Tibial artery (tissue), 4 donors: Measurements from ENCODE around the gene GPR35.

ENCODE experiments used
- DNase-seq, 2 donors: peaks; one replicate each; pipeline ENCODE4 v3.0.0-alpha.2; 2019
- H3K27ac ChIP-seq, 2 donors: fragments of 200-600 bp; sonication (generic) in 1 of 2; 1 replicate in 1 of 2; 2 replicates in 1 of 2; pipeline ENCODE4 v1.5.1; 2018 to 2019; ENCODE audit warnings: mild to moderate bottlenecking in 1 of 2
- H3K27me3 ChIP-seq, 2 donors: fragments of 200-600 bp; sonication (generic) in 1 of 2; one replicate each; pipeline versions ENCODE4 v1.5.1 to v1.6.0; 2016 to 2019
- H3K36me3 ChIP-seq, 3 donors: fragments of 200-600 bp; sonication (generic) in 2 of 3; one replicate each; pipeline ENCODE4 v1.5.1; 2016 to 2019; ENCODE audit warnings: mild to moderate bottlenecking in 2 of 3
- H3K4me1 ChIP-seq, 4 donors: fragments of 200-600 bp; sonication (generic) in 2 of 4; 1 replicate in 3 of 4; 2 replicates in 1 of 4; pipeline ENCODE4 v1.5.1; 2016 to 2019
- H3K4me3 ChIP-seq, 2 donors: fragments of 200-600 bp; sonication (generic) in 1 of 2; 1 replicate in 1 of 2; 2 replicates in 1 of 2; pipeline ENCODE4 v1.5.1; 2018 to 2019; ENCODE audit warnings: mild to moderate bottlenecking in 2 of 2
- H3K9me3 ChIP-seq, 3 donors: fragments of 200-600 bp; sonication (generic) in 1 of 3; one replicate each; pipeline ENCODE4 v1.5.1; 2016 to 2019
- intact Hi-C: fragments of 100-400 bp; cut with DNase I; formaldehyde crosslinking; loops from one replicate; pipeline ENCODE4 v1.15.0; 2023; ENCODE audit warnings: low total_unique reads
- TF ChIP-seq, protein P1 (sequence below), 2 experiments: fragments of 200-600 bp in 1 of 2; fragments of 450-650 bp in 1 of 2; IDR thresholded peaks; one replicate each; pipeline ENCODE4 v1.5.1; 2017 to 2019; ENCODE audit warnings: antibody characterized with exemption in 2 of 2, mild to moderate bottlenecking in 1 of 2, moderate library complexity in 1 of 2

The GPR35 gene

DNA sequence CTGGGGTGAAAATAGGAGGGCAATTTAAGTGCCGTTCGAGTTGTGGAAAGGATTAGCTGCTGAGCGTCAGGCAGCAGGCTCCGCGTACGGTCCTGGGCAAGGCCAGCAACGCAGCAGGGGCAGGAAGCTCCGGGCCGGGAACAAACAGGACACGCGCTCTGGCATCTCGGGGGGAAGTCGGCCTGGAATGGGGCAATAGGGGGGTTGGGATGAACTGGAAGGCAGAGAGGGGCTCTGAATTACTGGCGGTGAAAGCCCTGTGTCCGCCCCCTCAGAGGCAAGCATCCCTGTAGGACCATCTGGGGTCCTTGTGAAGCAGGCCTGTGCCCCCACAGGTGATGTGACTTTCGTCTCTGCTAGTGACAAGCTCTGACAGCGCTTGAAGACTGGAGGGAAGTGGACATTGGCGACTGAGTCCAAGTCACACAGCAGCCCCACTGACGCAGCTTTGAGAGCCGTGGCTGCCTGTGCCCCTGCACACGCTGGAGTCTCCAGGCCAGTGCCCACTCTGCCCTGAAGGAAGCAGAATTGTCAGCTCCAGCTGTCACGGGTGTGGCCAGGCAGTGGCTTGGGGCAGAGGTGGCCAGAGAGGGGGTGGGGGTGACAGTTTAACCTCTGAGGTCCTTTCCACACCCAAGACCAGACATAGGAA lies 22.3 kb downstream of the GPR35 start:
- Histone ChIP-seq H3K27me3 (peaks cover 0 to 85% of the 10 kb centered on the region in 2 donors), H3K4me3 (no peak overlapping the region), H3K4me1 (no peaks in the 10 kb centered on the region), H3K9me3 (no peaks in the 10 kb centered on the region), H3K27ac (no peak overlapping the region), H3K36me3 (no peaks in the 10 kb centered on the region)
- DNase-seq = no peak
- TF ChIP-seq, protein P1, sequence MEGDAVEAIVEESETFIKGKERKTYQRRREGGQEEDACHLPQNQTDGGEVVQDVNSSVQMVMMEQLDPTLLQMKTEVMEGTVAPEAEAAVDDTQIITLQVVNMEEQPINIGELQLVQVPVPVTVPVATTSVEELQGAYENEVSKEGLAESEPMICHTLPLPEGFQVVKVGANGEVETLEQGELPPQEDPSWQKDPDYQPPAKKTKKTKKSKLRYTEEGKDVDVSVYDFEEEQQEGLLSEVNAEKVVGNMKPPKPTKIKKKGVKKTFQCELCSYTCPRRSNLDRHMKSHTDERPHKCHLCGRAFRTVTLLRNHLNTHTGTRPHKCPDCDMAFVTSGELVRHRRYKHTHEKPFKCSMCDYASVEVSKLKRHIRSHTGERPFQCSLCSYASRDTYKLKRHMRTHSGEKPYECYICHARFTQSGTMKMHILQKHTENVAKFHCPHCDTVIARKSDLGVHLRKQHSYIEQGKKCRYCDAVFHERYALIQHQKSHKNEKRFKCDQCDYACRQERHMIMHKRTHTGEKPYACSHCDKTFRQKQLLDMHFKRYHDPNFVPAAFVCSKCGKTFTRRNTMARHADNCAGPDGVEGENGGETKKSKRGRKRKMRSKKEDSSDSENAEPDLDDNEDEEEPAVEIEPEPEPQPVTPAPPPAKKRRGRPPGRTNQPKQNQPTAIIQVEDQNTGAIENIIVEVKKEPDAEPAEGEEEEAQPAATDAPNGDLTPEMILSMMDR (IDR thresholded peaks at IDR 0.05) = no peak
- intact Hi-C loops = no loop called here

DNA sequence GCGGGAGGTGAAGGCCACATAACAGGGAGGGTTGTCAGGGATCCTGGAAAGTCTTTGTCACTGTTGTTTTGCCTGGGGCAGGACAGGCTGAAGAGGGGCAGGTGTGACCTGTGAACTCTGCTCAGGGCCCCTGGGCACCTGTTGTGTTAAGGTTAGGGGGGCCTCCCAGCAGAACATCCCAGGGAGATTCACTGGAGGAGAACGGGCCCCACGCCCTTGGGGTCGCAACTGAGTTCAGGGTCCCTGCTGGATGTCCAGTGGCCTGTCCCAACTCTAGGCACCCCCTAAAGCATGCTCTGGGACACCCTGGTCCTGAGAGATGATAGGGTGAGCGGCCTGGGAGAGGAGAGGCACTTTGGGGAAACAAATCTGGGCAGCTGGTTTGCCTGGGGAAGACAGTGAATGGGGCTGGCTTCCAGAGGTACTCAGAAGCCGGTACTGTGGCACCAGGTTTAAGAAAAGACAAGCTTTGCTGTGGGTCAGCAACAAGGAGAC lies 22.9 kb downstream of the GPR35 start:
- Histone ChIP-seq H3K4me3 (no peak overlapping the region), H3K27ac (no peak overlapping the region), H3K4me1 (no peaks in the 10 kb centered on the region), H3K36me3 (no peaks in the 10 kb centered on the region), H3K27me3 (peaks cover 0 to 84% of the 10 kb centered on the region in 2 donors), H3K9me3 (no peaks in the 10 kb centered on the region)
- TF ChIP-seq, protein P1 (IDR thresholded peaks at IDR 0.05) = no peak
- DNase-seq = peak in 1 of 2 donors; percentile 52
- intact Hi-C loops = no loop called here

DNA sequence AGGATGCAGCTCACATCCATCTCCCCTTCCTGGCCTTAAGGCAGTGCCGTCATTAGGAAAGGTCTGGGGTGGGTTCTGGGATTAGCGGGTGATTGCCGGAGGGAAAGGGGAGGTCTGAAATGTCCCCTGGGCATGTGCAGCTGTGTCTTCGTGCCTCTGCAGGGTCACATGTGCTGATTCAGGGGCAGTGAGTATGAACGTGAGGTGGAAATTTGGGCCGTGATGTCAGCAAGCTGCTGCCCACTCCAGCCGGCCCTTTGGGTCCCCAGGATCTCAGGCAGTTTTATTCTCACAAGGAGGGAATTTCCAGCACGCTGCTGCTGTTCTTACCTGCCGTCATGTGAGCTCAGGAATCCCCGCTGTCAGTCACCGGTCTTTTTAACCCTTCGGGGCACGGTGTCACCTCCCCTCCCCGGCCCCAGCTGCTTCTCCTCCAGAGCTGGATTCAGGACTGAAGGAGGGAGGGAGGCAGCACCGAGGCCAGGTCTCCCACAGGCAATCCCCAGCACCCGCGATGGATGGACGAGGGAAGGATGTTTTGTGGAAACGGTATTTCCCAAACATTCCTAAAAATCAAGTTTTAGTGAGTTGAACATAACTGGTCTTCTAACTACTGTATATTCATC lies 23.5 kb downstream of the GPR35 start:
- Histone ChIP-seq H3K9me3 (no peaks in the 10 kb centered on the region), H3K4me3 (no peak overlapping the region), H3K27ac (no peak overlapping the region), H3K4me1 (no peaks in the 10 kb centered on the region), H3K36me3 (no peaks in the 10 kb centered on the region), H3K27me3 (peaks cover 0 to 83% of the 10 kb centered on the region in 2 donors)
- DNase-seq = no peak
- TF ChIP-seq, protein P1 (IDR thresholded peaks at IDR 0.05) = no peak
- intact Hi-C loops = no loop called here

DNA sequence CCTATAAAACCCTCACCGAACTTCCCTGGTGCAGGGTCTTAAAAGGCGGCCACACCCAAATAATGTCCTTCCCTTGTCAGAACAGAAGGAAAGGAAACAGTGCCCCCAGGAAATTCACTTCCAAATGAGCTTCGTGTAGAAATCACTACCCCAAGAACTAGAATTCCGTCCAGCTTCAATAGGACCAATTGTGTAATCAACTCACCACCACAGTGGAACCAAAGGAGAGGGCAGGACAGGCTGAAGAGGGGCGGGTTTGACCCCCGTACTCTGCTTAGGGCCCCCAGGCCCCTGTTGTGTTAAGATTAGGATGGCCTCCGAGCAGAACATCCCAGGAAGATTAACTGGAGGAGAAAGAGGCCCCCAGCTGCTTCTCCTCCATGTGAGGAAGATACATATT lies 24.1 kb downstream of the GPR35 start:
- DNase-seq = no peak

DNA sequence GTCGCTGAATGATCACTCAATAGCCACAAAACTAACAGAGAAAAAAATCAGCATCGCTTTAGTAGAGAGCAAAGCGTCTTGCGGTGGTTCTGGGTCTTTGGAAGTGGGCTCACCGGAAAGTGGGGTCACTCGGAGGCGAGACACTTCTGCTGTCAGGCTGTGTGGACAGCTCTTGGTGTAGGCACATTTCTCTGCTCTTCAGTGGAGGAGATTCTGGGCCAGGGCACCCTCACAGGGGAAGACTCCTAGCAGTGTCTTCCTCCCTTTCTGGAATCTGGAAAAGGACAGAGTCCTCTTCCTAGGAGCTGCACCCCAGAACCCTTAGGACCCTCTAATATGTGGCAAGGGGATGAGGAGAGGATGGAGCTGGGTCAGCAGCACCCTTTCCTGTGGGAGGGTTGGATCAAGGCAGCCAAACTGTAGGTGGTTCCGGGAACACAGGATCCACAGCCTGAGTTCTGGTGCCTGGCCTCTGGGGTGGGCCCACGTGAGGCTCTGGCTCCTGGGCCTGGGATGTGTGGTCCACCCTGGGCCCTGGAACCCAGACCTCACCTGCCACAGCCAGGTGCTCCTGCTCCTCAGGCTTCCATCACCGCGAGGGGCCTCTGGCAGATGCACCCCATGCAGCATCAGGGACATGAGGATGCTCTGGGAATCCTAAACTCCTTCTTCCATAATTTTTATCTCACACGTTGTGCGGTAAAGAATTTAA lies 25.1 kb downstream of the GPR35 start:
- DNase-seq = peak in 1 of 2 donors; percentile 54
- no peaks in the 10 kb centered on the region for H3K36me3 ChIP-seq
- no peaks in the 10 kb centered on the region for H3K4me1 ChIP-seq
- no peak overlapping the region for H3K4me3 ChIP-seq
- peaks cover 0 to 80% of the 10 kb centered on the region in 2 donors for H3K27me3 ChIP-seq
- no peaks in the 10 kb centered on the region for H3K9me3 ChIP-seq
- TF ChIP-seq, protein P1 (IDR thresholded peaks at IDR 0.05) = no peak
- intact Hi-C loops = no loop called here
- no peak overlapping the region for H3K27ac ChIP-seq

More for the DNA sequence above, 24.1 kb downstream of the GPR35 start:
- no peaks in the 10 kb centered on the region for H3K4me1 ChIP-seq
- intact Hi-C loops = no loop called here
- H3K36me3 ChIP-seq = no peaks in the 10 kb centered on the region
- H3K9me3 ChIP-seq = no peaks in the 10 kb centered on the region
- H3K27ac ChIP-seq = no peak overlapping the region
- TF ChIP-seq, protein P1 (IDR thresholded peaks at IDR 0.05) = no peak
- peaks cover 0 to 80% of the 10 kb centered on the region in 2 donors for H3K27me3 ChIP-seq
- H3K4me3 ChIP-seq = no peak overlapping the region
